Astrocyte of the spinal cord (primary cell): ENCODE data around the gene FOCAD.
A peak's percentile ranks its signal among the peaks of the same experiment; 100 is the strongest.

Experiments
- DNase-seq: peaks from one replicate; pipeline ENCODE4 v3.0.0; 2011; ENCODE audit warnings: low read depth, low spot score
- H3K4me3 ChIP-seq: 2 replicates; pipeline ENCODE4 v1.5.1; 2011; ENCODE audit warnings: low read depth, mild to moderate bottlenecking, low read length, moderate library complexity
- CTCF ChIP-seq: IDR thresholded peaks from 2 replicates; pipeline ENCODE4 v1.5.1; 2012; ENCODE audit warnings: low read depth, mild to moderate bottlenecking, low read length, inconsistent platforms
- in situ Hi-C: cut with HindIII; loops from 2 replicates; pipeline ENCODE4 v1.10.0; 2017; ENCODE audit warnings: low sequenced_read_pairs

FOCAD gene

GRCh38 chr9:20978249-20978648 is 294.2 kb downstream of the FOCAD start:
- no peak for DNase-seq
- TF ChIP-seq CTCF: no peak
- no peak overlapping the region for H3K4me3 ChIP-seq
- in situ Hi-C loops: no loop called here

- no peak overlapping the region for H3K4me3 ChIP-seq
- in situ Hi-C loops: no loop called here
- no peak for TF ChIP-seq CTCF
- DNase-seq: peak; percentile 84
Observed at GRCh38 chr9:20980832-20981455, 296.9 kb downstream of the FOCAD start.

GRCh38 chr9:20981486-20981885 is 297.4 kb downstream of the FOCAD start:
- TF ChIP-seq CTCF: no peak
- no peak overlapping the region for H3K4me3 ChIP-seq
- in situ Hi-C loops: no loop called here
- DNase-seq: peak; percentile 80

- no peak for DNase-seq
- in situ Hi-C loops: no loop called here
- TF ChIP-seq CTCF: no peak
- H3K4me3 ChIP-seq: no peak overlapping the region
Observed at GRCh38 chr9:20984506-20984905, 300.4 kb downstream of the FOCAD start.

GRCh38 chr9:20985851-20986600 is 302.0 kb downstream of the FOCAD start:
- no peak overlapping the region for H3K4me3 ChIP-seq
- no peak for TF ChIP-seq CTCF
- DNase-seq: no peak
- in situ Hi-C loops: no loop called here

- H3K4me3 ChIP-seq: no peak overlapping the region
- in situ Hi-C loops: no loop called here
- no peak for TF ChIP-seq CTCF
- no peak for DNase-seq
Observed at GRCh38 chr9:20987521-20987920, 303.5 kb downstream of the FOCAD start.
